Measurements from ENCODE around the gene RALGDS. TPM values are rescaled to one million over a fixed set of nuclear protein-coding genes. Genes with fewer than 3 reads are reported as not detected.

RALGDS gene
- total and polyA plus RNA-seq, 9 of the 15 experiments (the other 6 are each of a cell fraction or from before 2014, with no cell fraction given): 0.75 to 43.3 (median 27.1) TPM

DNA sequence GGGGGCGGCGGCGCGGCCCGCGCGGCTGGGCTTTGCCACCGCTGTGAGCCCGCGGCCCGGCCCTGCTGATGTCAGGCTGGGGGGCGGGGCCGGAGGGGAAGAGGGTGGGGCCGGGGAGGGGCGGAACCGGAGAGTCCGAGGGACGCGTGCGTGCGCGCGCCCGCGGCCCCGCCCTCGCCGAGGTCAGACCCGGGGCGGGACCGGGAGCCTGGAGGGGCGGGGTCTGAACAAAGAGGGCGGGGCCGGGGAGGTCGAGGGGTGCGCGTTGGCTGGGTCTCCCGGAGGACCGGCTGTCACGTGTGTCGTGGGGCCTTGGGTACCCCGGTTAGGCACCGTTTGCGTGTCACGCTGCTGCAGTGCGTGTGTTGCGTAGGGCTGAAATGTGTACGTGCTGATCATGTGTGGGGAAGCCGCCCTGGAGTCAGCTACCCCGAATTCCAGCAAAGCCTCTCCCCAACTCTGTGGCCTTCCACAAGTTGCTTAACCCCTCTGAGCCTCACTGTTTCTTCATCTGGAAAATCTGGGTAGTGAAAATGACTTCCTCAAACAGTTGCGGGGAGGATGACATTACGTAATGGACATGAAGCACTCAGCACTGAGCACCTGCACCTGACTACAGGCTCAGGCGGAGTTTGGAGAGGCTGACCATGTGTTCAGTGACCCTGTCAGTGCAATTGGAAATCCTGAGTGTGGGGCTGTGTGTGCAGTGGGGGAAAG, at the start of gene RALGDS (continued):
- TF ChIP-seq, protein P1, sequence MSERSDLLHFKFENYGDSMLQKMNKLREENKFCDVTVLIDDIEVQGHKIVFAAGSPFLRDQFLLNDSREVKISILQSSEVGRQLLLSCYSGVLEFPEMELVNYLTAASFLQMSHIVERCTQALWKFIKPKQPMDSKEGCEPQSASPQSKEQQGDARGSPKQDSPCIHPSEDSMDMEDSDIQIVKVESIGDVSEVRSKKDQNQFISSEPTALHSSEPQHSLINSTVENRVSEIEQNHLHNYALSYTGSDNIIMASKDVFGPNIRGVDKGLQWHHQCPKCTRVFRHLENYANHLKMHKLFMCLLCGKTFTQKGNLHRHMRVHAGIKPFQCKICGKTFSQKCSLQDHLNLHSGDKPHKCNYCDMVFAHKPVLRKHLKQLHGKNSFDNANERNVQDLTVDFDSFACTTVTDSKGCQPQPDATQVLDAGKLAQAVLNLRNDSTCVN (CRISPR knock-in tag; IDR thresholded peaks at IDR 0.05): no peak
- TF ChIP-seq, protein P2, sequence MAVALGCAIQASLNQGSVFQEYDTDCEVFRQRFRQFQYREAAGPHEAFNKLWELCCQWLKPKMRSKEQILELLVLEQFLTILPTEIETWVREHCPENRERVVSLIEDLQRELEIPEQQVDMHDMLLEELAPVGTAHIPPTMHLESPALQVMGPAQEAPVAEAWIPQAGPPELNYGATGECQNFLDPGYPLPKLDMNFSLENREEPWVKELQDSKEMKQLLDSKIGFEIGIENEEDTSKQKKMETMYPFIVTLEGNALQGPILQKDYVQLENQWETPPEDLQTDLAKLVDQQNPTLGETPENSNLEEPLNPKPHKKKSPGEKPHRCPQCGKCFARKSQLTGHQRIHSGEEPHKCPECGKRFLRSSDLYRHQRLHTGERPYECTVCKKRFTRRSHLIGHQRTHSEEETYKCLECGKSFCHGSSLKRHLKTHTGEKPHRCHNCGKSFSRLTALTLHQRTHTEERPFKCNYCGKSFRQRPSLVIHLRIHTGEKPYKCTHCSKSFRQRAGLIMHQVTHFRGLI (CRISPR knock-in tag; IDR thresholded peaks at IDR 0.05): no peak
- TF ChIP-seq NELFE (IDR thresholded peaks at IDR 0.05; ENCODE audit: insufficient read depth, insufficient read length): no peak
- 0 out of 2 replicates have a peak, but pooled peaks have one; percentile 23 for TF ChIP-seq ZBED1 (IDR thresholded peaks at IDR 0.05)
- no peak for TF ChIP-seq SAFB2 (IDR thresholded peaks at IDR 0.05; ENCODE audit: borderline replicate concordance, low read depth, low read length, severe bottlenecking)
- TF ChIP-seq, protein P3, sequence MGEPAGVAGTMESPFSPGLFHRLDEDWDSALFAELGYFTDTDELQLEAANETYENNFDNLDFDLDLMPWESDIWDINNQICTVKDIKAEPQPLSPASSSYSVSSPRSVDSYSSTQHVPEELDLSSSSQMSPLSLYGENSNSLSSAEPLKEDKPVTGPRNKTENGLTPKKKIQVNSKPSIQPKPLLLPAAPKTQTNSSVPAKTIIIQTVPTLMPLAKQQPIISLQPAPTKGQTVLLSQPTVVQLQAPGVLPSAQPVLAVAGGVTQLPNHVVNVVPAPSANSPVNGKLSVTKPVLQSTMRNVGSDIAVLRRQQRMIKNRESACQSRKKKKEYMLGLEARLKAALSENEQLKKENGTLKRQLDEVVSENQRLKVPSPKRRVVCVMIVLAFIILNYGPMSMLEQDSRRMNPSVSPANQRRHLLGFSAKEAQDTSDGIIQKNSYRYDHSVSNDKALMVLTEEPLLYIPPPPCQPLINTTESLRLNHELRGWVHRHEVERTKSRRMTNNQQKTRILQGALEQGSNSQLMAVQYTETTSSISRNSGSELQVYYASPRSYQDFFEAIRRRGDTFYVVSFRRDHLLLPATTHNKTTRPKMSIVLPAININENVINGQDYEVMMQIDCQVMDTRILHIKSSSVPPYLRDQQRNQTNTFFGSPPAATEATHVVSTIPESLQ (CRISPR knock-in tag; IDR thresholded peaks at IDR 0.05): peak; percentile 87; the same call in 1 of the 2 replicates
- TF ChIP-seq RBM34 (IDR thresholded peaks at IDR 0.05; ENCODE audit: borderline replicate concordance, insufficient read depth, low read length): no peak
- no peak for TF ChIP-seq KLF13 (tag; IDR thresholded peaks at IDR 0.05; ENCODE audit: borderline replicate concordance, low read depth)
- TF ChIP-seq NR2F6 (CRISPR knock-in tag; IDR thresholded peaks at IDR 0.05): no peak
- no peak for TF ChIP-seq ZKSCAN1 (IDR thresholded peaks at IDR 0.05; ENCODE audit: low read depth, low read length)
- no peak for TF ChIP-seq DIDO1 (tag; IDR thresholded peaks at IDR 0.05; ENCODE audit: low read depth)
- TF ChIP-seq, protein P4, sequence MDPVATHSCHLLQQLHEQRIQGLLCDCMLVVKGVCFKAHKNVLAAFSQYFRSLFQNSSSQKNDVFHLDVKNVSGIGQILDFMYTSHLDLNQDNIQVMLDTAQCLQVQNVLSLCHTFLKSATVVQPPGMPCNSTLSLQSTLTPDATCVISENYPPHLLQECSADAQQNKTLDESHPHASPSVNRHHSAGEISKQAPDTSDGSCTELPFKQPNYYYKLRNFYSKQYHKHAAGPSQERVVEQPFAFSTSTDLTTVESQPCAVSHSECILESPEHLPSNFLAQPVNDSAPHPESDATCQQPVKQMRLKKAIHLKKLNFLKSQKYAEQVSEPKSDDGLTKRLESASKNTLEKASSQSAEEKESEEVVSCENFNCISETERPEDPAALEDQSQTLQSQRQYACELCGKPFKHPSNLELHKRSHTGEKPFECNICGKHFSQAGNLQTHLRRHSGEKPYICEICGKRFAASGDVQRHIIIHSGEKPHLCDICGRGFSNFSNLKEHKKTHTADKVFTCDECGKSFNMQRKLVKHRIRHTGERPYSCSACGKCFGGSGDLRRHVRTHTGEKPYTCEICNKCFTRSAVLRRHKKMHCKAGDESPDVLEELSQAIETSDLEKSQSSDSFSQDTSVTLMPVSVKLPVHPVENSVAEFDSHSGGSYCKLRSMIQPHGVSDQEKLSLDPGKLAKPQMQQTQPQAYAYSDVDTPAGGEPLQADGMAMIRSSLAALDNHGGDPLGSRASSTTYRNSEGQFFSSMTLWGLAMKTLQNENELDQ (CRISPR knock-in tag; IDR thresholded peaks at IDR 0.05; ENCODE audit: borderline replicate concordance): no peak
- TF ChIP-seq, protein P5, sequence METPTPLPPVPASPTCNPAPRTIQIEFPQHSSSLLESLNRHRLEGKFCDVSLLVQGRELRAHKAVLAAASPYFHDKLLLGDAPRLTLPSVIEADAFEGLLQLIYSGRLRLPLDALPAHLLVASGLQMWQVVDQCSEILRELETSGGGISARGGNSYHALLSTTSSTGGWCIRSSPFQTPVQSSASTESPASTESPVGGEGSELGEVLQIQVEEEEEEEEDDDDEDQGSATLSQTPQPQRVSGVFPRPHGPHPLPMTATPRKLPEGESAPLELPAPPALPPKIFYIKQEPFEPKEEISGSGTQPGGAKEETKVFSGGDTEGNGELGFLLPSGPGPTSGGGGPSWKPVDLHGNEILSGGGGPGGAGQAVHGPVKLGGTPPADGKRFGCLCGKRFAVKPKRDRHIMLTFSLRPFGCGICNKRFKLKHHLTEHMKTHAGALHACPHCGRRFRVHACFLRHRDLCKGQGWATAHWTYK (CRISPR knock-in tag; IDR thresholded peaks at IDR 0.05): no peak
- TF ChIP-seq SP1 (CRISPR knock-in tag; IDR thresholded peaks at IDR 0.05): peak; percentile 81; the same call in 1 of the 2 replicates
- TF ChIP-seq, protein P6, sequence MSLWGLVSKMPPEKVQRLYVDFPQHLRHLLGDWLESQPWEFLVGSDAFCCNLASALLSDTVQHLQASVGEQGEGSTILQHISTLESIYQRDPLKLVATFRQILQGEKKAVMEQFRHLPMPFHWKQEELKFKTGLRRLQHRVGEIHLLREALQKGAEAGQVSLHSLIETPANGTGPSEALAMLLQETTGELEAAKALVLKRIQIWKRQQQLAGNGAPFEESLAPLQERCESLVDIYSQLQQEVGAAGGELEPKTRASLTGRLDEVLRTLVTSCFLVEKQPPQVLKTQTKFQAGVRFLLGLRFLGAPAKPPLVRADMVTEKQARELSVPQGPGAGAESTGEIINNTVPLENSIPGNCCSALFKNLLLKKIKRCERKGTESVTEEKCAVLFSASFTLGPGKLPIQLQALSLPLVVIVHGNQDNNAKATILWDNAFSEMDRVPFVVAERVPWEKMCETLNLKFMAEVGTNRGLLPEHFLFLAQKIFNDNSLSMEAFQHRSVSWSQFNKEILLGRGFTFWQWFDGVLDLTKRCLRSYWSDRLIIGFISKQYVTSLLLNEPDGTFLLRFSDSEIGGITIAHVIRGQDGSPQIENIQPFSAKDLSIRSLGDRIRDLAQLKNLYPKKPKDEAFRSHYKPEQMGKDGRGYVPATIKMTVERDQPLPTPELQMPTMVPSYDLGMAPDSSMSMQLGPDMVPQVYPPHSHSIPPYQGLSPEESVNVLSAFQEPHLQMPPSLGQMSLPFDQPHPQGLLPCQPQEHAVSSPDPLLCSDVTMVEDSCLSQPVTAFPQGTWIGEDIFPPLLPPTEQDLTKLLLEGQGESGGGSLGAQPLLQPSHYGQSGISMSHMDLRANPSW (CRISPR knock-in tag; IDR thresholded peaks at IDR 0.05): 0 out of 2 replicates have a peak, but pooled peaks have one; percentile 66
